ENCODE measurements around the gene RPS3A.

DNA sequence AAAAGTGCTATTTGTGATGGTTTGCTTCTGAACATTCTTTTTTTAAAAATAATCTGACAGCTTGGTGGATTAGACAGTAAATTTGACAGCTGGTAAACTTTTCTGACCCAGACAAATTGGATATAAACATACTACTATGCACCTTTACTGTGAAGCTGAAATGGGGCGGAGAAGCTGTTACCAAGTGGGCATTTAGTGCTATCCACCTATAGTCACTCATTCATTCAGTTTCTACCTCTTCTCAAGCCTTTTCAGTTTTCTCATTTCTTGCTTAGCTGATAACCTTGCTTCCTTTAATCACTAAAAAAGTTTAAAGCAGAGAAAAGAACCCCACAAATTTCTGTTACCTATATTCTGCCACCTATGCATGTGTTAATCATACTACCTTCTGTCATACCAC is 5.2 kb downstream of the RPS3A start:
- no peak for TF ChIP-seq EZH2 (IDR thresholded peaks at IDR 0.05)
- no peak for TF ChIP-seq POLR2A (IDR thresholded peaks at IDR 0.05; ENCODE audit: borderline replicate concordance, extremely low read depth, insufficient read depth, insufficient read length)
- TF ChIP-seq, protein P1, sequence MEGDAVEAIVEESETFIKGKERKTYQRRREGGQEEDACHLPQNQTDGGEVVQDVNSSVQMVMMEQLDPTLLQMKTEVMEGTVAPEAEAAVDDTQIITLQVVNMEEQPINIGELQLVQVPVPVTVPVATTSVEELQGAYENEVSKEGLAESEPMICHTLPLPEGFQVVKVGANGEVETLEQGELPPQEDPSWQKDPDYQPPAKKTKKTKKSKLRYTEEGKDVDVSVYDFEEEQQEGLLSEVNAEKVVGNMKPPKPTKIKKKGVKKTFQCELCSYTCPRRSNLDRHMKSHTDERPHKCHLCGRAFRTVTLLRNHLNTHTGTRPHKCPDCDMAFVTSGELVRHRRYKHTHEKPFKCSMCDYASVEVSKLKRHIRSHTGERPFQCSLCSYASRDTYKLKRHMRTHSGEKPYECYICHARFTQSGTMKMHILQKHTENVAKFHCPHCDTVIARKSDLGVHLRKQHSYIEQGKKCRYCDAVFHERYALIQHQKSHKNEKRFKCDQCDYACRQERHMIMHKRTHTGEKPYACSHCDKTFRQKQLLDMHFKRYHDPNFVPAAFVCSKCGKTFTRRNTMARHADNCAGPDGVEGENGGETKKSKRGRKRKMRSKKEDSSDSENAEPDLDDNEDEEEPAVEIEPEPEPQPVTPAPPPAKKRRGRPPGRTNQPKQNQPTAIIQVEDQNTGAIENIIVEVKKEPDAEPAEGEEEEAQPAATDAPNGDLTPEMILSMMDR (IDR thresholded peaks at IDR 0.05 in 2 of 3, conservative IDR thresholded peaks at IDR 0.05 in 1 of 3; ENCODE audit: borderline replicate concordance in 1 of 3, insufficient read depth in 1 of 3, low read depth in 2 of 3, low read length in 2 of 3), result no peak
- TF ChIP-seq, protein P2, sequence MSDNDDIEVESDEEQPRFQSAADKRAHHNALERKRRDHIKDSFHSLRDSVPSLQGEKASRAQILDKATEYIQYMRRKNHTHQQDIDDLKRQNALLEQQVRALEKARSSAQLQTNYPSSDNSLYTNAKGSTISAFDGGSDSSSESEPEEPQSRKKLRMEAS (IDR thresholded peaks at IDR 0.05), result no peak
- no peak for TF ChIP-seq ZBTB33 (IDR thresholded peaks at IDR 0.05; ENCODE audit: extremely low read depth, insufficient replicate concordance, low read length)
- TF ChIP-seq ATF3 (IDR thresholded peaks at IDR 0.05), result no peak
- TF ChIP-seq, protein P3, sequence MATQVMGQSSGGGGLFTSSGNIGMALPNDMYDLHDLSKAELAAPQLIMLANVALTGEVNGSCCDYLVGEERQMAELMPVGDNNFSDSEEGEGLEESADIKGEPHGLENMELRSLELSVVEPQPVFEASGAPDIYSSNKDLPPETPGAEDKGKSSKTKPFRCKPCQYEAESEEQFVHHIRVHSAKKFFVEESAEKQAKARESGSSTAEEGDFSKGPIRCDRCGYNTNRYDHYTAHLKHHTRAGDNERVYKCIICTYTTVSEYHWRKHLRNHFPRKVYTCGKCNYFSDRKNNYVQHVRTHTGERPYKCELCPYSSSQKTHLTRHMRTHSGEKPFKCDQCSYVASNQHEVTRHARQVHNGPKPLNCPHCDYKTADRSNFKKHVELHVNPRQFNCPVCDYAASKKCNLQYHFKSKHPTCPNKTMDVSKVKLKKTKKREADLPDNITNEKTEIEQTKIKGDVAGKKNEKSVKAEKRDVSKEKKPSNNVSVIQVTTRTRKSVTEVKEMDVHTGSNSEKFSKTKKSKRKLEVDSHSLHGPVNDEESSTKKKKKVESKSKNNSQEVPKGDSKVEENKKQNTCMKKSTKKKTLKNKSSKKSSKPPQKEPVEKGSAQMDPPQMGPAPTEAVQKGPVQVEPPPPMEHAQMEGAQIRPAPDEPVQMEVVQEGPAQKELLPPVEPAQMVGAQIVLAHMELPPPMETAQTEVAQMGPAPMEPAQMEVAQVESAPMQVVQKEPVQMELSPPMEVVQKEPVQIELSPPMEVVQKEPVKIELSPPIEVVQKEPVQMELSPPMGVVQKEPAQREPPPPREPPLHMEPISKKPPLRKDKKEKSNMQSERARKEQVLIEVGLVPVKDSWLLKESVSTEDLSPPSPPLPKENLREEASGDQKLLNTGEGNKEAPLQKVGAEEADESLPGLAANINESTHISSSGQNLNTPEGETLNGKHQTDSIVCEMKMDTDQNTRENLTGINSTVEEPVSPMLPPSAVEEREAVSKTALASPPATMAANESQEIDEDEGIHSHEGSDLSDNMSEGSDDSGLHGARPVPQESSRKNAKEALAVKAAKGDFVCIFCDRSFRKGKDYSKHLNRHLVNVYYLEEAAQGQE (IDR thresholded peaks at IDR 0.05; ENCODE audit: low read depth), result no peak
- no peak for TF ChIP-seq ZNF274 (IDR thresholded peaks at IDR 0.05; ENCODE audit: low read depth, low read length)
- TF ChIP-seq POLR2AphosphoS5 (IDR thresholded peaks at IDR 0.05; ENCODE audit: low read depth, low read length), result no peak
- TF ChIP-seq JUND (IDR thresholded peaks at IDR 0.05), result no peak; the same call in 1 of the 2 replicates
- TF ChIP-seq SRF (IDR thresholded peaks at IDR 0.05; ENCODE audit: low read depth), result no peak
- TF ChIP-seq EGR1 (IDR thresholded peaks at IDR 0.05; ENCODE audit: low read depth), result no peak

All from HCT116 (cell line).